Body of pancreas (tissue), 4 donors: ENCODE results near the gene DUSP18. TPM values are rescaled to one million over a fixed set of nuclear protein-coding genes. Genes with fewer than 3 reads are reported as not detected.

Experiments
- ATAC-seq: fragments of 150-250 bp; one replicate; pipeline ENCODE4 v1.9.1; 2016
- DNase-seq, 4 donors: peaks; one replicate each; pipeline ENCODE4 v3.0.0-alpha.2; 2019
- H3K27ac ChIP-seq, 4 donors: fragments of 200-600 bp; sonication (generic); 1 replicate in 3 of 4; 2 replicates in 1 of 4; pipeline versions ENCODE4 v1.5.1 to v1.6.1; 2016 to 2019; ENCODE audit warnings: mild to moderate bottlenecking in 1 of 4, mixed read lengths in 1 of 4, moderate library complexity in 1 of 4
- H3K27me3 ChIP-seq, 2 donors: fragments of 200-600 bp; sonication (generic); one replicate each; pipeline ENCODE4 v1.6.0; 2016; ENCODE audit warnings: mild to moderate bottlenecking in 1 of 2
- H3K36me3 ChIP-seq, 2 donors: fragments of 200-600 bp; sonication (generic); replicated peaks in 1 of 2; 2 replicates each; pipeline ENCODE4 v1.5.1; 2016; ENCODE audit warnings: low read depth in 2 of 2; ENCODE audit not compliant: insufficient read depth in 1 of 2
- H3K4me1 ChIP-seq: fragments of 200-600 bp; sonication (generic); one replicate; pipeline ENCODE4 v1.6.0; 2016
- H3K4me3 ChIP-seq, 2 donors: fragments of 200-600 bp; sonication (generic); 1 replicate in 1 of 2; 2 replicates in 1 of 2; pipeline ENCODE4 v1.5.1; 2016 to 2019
- H3K9me3 ChIP-seq, 3 donors: fragments of 200-600 bp; sonication (generic); 1 replicate in 2 of 3; 2 replicates in 1 of 3; pipeline ENCODE4 v1.5.1; 2016
- POLR2A ChIP-seq, 3 donors: fragments of 450-650 bp; IDR thresholded peaks; one replicate each; pipeline ENCODE4 v1.6.1; 2016; ENCODE audit warnings: antibody characterized with exemption in 3 of 3, mild to moderate bottlenecking in 2 of 3
- WGBS, 2 donors: methylation state at CpG; one replicate each; pipeline ENCODE4 v1.1.5; 2017; 5-methylcytosine and 5-hydroxymethylcytosine counted together
- intact Hi-C: fragments of 100-400 bp; cut with DNase I; formaldehyde crosslinking; loops from one replicate; pipeline ENCODE4 v1.15.1; 2023
- total RNA-seq, 2 donors: library from RNA; depleted of rRNA; stranded (reverse); fragments of >200 nt; gene quantifications; one replicate each; pipeline ENCODE4 v1.1.0, GENCODE V29; 2016
- TF ChIP-seq, protein P1 (sequence below), 7 experiments: fragments of 450-650 bp in 4 of 7; fragments of 200-600 bp in 3 of 7; sonication (generic) in 3 of 7; IDR thresholded peaks; one replicate each; pipeline ENCODE4 v1.5.1; 2016 to 2019; ENCODE audit warnings: antibody characterized with exemption in 7 of 7

The DUSP18 gene
- total RNA-seq, 2 donors from 2014 or later = 2.3 to 19.1 TPM

DNA sequence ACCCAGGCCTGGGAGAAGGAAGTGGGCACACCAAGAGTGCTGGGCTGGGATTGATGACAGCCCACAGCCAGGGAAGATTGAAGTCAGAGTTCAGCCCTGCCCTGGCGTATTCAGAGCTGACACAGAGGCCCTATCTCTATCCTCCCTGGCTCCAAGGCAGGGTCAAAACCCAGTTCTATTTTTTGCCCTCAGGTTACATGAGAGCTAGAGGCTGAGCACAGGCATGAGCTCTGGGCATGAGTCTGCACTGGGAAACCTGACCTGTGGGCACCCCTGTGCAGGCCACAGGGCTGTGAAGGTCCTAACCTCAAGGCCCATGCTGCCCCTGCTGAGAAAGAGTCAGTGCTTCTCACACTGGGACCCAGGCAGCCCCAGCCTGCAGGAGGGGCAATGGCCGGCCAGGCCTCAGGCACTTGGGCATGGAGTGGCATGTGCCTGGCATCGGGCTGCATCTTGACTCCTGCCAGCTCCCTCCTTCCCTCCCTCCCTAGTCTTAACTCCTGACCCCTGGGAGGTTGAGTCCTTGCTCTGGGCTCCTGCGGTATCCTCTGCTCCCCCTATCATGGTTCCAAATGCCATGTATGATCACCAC is 26.7 kb downstream of the DUSP18 start:
- Histone ChIP-seq H3K36me3 (no peaks in the 10 kb centered on the region), H3K4me3 (no peak overlapping the region), H3K9me3 (no peaks in the 10 kb centered on the region), H3K4me1 (peaks cover 19% of the 10 kb centered on the region), H3K27me3 (no peaks in the 10 kb centered on the region), H3K27ac (no peak overlapping the region)
- 83 to 90% methylated on average over 2 to 4 of the region's 4 CpGs for WGBS, 2 donors
- no peak for TF ChIP-seq POLR2A (IDR thresholded peaks at IDR 0.05)
- TF ChIP-seq, protein P1, sequence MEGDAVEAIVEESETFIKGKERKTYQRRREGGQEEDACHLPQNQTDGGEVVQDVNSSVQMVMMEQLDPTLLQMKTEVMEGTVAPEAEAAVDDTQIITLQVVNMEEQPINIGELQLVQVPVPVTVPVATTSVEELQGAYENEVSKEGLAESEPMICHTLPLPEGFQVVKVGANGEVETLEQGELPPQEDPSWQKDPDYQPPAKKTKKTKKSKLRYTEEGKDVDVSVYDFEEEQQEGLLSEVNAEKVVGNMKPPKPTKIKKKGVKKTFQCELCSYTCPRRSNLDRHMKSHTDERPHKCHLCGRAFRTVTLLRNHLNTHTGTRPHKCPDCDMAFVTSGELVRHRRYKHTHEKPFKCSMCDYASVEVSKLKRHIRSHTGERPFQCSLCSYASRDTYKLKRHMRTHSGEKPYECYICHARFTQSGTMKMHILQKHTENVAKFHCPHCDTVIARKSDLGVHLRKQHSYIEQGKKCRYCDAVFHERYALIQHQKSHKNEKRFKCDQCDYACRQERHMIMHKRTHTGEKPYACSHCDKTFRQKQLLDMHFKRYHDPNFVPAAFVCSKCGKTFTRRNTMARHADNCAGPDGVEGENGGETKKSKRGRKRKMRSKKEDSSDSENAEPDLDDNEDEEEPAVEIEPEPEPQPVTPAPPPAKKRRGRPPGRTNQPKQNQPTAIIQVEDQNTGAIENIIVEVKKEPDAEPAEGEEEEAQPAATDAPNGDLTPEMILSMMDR (IDR thresholded peaks at IDR 0.05) = no peak
- ATAC-seq = no peak
- intact Hi-C loops = loop anchor here (10.0 kb wide), 1 partner anchor 284 kb away; no protein-coding TSS in a partner anchor
- no peak for DNase-seq

DNA sequence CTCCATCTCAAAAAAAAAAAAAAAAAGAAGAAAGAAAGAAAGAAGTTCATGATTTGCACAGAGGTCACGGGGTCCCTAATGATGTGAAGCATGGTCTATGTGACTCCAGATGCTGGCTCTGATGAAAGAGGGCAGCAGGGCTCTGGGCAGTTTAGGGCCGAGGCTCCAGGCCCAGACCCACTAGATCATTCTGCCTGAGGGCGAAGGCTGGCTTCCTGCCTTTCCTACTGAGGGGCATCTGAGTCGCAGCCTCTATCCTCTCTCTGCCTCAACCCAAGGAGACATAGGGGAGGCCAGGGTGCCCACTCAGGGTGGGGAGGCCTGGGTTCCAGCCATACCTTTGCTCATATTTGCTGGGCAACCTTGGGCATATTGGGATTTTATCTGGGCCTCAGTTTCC is 27.3 kb downstream of the DUSP18 start:
- 93 to 94% methylated on average over 4 of the region's 4 CpGs for WGBS, 2 donors
- no peaks in the 10 kb centered on the region for H3K27me3 ChIP-seq
- ATAC-seq = no peak

DNA sequence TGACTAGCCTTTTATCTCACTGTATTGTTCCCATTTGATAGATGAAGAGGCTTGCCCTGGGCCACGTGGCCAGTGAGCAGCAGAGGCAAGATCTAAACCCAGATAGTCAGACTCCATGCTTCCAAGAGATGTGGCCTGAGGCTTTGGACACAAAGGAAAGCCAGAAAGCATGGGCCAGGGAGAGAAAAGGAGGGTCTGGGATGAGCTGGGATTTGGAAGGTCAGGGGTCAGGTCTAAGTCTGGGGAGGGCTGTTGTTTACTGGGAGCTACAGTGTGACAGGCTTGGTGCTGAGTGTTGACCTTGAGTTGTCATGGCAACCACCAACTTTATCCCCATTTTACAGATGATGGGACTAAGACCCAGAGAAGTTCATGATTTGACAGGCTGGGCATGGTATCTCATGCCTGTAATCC is 30.0 kb downstream of the DUSP18 start:
- Histone ChIP-seq H3K4me3 (no peak overlapping the region), H3K36me3 (no peaks in the 10 kb centered on the region), H3K27me3 (no peaks in the 10 kb centered on the region), H3K9me3 (no peaks in the 10 kb centered on the region), H3K27ac (no peak overlapping the region), H3K4me1 (peaks cover 34% of the 10 kb centered on the region)
- no peak for DNase-seq
- TF ChIP-seq, protein P1 (IDR thresholded peaks at IDR 0.05) = no peak
- TF ChIP-seq POLR2A (IDR thresholded peaks at IDR 0.05) = no peak
- no peak for ATAC-seq
- WGBS, 2 donors = 29 to 44% methylated on average over 1 of the region's 1 CpG
- intact Hi-C loops = no loop called here

More for the DNA sequence above, 27.3 kb downstream of the DUSP18 start:
- H3K4me1 ChIP-seq = peaks cover 22% of the 10 kb centered on the region
- intact Hi-C loops = loop anchor here (10.0 kb wide), 1 partner anchor 284 kb away; no protein-coding TSS in a partner anchor
- no peaks in the 10 kb centered on the region for H3K36me3 ChIP-seq
- H3K9me3 ChIP-seq = no peaks in the 10 kb centered on the region
- no peak for DNase-seq
- no peak overlapping the region for H3K27ac ChIP-seq
- no peak for TF ChIP-seq POLR2A (IDR thresholded peaks at IDR 0.05)
- TF ChIP-seq, protein P1 (IDR thresholded peaks at IDR 0.05) = no peak
- H3K4me3 ChIP-seq = no peak overlapping the region

DNA sequence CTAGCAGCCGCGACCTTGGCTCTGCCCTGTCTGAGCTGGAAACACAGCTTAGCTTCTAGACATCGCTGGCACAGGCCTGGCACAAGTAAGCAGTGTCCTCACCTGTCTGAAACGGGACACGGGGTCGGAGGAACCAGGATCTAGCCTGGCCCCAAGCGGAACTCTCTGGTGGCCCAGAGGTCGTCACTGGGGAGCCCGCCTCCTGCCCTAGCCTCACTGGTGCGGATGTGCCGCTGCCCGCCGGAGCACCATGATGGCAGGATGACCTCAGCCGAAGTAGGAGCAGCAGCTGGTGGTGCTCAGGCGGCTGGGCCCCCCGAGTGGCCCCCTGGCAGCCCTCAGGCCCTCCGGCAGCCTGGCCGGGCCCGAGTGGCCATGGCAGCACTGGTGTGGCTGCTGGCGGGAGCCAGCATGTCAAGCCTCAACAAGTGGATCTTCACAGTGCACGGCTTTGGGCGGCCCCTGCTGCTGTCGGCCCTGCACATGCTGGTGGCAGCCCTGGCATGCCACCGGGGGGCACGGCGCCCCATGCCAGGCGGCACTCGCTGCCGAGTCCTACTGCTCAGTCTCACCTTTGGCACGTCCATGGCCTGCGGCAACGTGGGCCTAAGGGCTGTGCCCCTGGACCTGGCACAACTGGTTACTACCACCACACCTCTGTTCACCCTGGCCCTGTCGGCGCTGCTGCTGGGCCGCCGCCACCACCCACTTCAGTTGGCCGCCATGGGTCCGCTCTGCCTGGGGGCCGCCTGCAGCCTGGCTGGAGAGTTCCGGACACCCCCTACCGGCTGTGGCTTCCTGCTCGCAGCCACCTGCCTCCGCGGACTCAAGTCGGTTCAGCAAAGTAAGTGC is 31.2 kb downstream of the DUSP18 start:
- intact Hi-C loops = no loop called here
- no peaks in the 10 kb centered on the region for H3K27me3 ChIP-seq
- peak; percentile 14 for ATAC-seq

More for the DNA sequence above, 31.2 kb downstream of the DUSP18 start:
- TF ChIP-seq POLR2A (IDR thresholded peaks at IDR 0.05) = no peak
- TF ChIP-seq, protein P1 (IDR thresholded peaks at IDR 0.05) = no peak
- H3K9me3 ChIP-seq = no peaks in the 10 kb centered on the region
- H3K4me1 ChIP-seq = peaks cover 34% of the 10 kb centered on the region
- 51 to 60% methylated on average over 7 to 42 of the region's 45 CpGs for WGBS, 2 donors
- peak; percentile 38 to 56 (median 45) for DNase-seq
- H3K36me3 ChIP-seq = no peaks in the 10 kb centered on the region
- H3K4me3 ChIP-seq = peak overlapping the region; percentile 14 to 16
- peak overlapping the region in 3 of 4 donors; percentile 78 to 86 (median 84) for H3K27ac ChIP-seq
